Keratinocyte (primary cell): ENCODE data around the gene LEAP2. TPM values are rescaled to one million over a fixed set of nuclear protein-coding genes. Genes with fewer than 3 reads are reported as not detected.

Experiments used
- DNase-seq: peaks from one replicate; pipeline ENCODE4 v3.0.0-alpha.2; 2011; ENCODE audit warnings: low read depth, missing footprints, low spot score
- FAIRE-seq: peaks from 2 replicates; lab custom pipeline; 2011; peaks lifted over from hg19 to GRCh38; lab: Jason Lieb, UNC
- H2AFZ ChIP-seq: 2 replicates; pipeline ENCODE4 v1.6.0; 2012; ENCODE audit warnings: low read length, control low read depth, inconsistent platforms; ENCODE audit not compliant: control insufficient read depth
- H3K27ac ChIP-seq: 2 replicates; pipeline ENCODE4 v1.5.1; 2011; ENCODE audit warnings: low read length; ENCODE audit not compliant: control insufficient read depth, insufficient read depth
- H3K27me3 ChIP-seq: 3 replicates; pipeline ENCODE4 v1.6.0; 2011; ENCODE audit warnings: low read length; ENCODE audit not compliant: control insufficient read depth, insufficient read depth; ENCODE audit errors: extremely low read depth
- H3K36me3 ChIP-seq, 2 experiments: 2 replicates in 1 of 2; 3 replicates in 1 of 2; pipeline ENCODE4 v1.5.1; 2011; ENCODE audit warnings: low read length in 2 of 2, mild to moderate bottlenecking in 1 of 2; ENCODE audit not compliant: control insufficient read depth in 2 of 2, insufficient read depth in 2 of 2; ENCODE audit errors: extremely low read depth in 1 of 2
- H3K4me1 ChIP-seq: 3 replicates; pipeline ENCODE4 v1.5.1; 2011; ENCODE audit warnings: low read length; ENCODE audit not compliant: control insufficient read depth, insufficient read depth; ENCODE audit errors: extremely low read depth
- H3K4me2 ChIP-seq: 3 replicates; pipeline ENCODE4 v1.6.0; 2011; ENCODE audit warnings: low read depth, low read length; ENCODE audit not compliant: control insufficient read depth, insufficient read depth; ENCODE audit errors: extremely low read depth
- H3K4me3 ChIP-seq, 3 experiments: fragments of 200-600 bp in 1 of 3; sonication (generic) in 1 of 3; 2 replicates in 2 of 3; 3 replicates in 1 of 3; pipeline ENCODE4 v1.5.1; 2011 to 2016; ENCODE audit warnings: low read length in 3 of 3, mild to moderate bottlenecking in 3 of 3, control low read depth in 2 of 3, inconsistent platforms in 1 of 3, low read depth in 1 of 3, mixed read lengths in 1 of 3, mixed run types in 1 of 3, moderate library complexity in 1 of 3; ENCODE audit not compliant: control insufficient read depth in 2 of 3, insufficient read depth in 2 of 3; ENCODE audit errors: extremely low read depth in 1 of 3
- H3K79me2 ChIP-seq: 2 replicates; pipeline ENCODE4 v1.6.0; 2012; ENCODE audit warnings: low read length; ENCODE audit not compliant: control insufficient read depth, insufficient read depth
- H3K9ac ChIP-seq: 3 replicates; pipeline ENCODE4 v1.6.0; 2011; ENCODE audit warnings: low read length; ENCODE audit not compliant: control insufficient read depth, insufficient read depth; ENCODE audit errors: extremely low read depth
- H3K9me1 ChIP-seq: 3 replicates; pipeline ENCODE4 v1.6.0; 2011; ENCODE audit warnings: low read length; ENCODE audit not compliant: control insufficient read depth, insufficient read depth; ENCODE audit errors: extremely low read depth
- H3K9me3 ChIP-seq: 2 replicates; pipeline ENCODE4 v1.5.1; 2012; ENCODE audit warnings: low read depth, low read length; ENCODE audit not compliant: control insufficient read depth
- H4K20me1 ChIP-seq: 3 replicates; pipeline ENCODE4 v1.6.0; 2011; ENCODE audit warnings: low read length; ENCODE audit not compliant: control insufficient read depth, insufficient read depth; ENCODE audit errors: extremely low read depth
- CTCF ChIP-seq, 3 experiments: IDR thresholded peaks in 1 of 3; conservative IDR thresholded peaks in 1 of 3; optimal IDR thresholded peaks in 1 of 3; 2 replicates in 2 of 3; 3 replicates in 1 of 3; pipeline versions ENCODE3 to v1.5.1; 2011; ENCODE audit warnings: low read length in 3 of 3, mild to moderate bottlenecking in 3 of 3, moderate library complexity in 2 of 3, control low read depth in 1 of 3, inconsistent platforms in 1 of 3; ENCODE audit not compliant: insufficient read depth in 2 of 3; ENCODE audit errors: extremely low read depth in 1 of 3
- EZH2 ChIP-seq: IDR thresholded peaks from one replicate; pipeline ENCODE4 v1.6.1; 2012; ENCODE audit warnings: inconsistent platforms, mild to moderate bottlenecking, low read length, moderate library complexity
- dilution Hi-C: fragments of 300-500 bp; cut with MboI; formaldehyde crosslinking; loops from one replicate; pipeline ENCODE4 v1.7.0; 2020; ENCODE audit warnings: low sequenced_read_pairs; ENCODE audit not compliant: extremely low pct_ligation_motif_present
- polyA plus RNA-seq, 5 experiments: library from polyadenylated mRNA; depleted of rRNA in 3 of 5; stranded (reverse) in 3 of 5; stranded (forward) in 1 of 5; unstranded in 1 of 5; fragments of >200 nt; gene quantifications; 1 replicate in 1 of 5; 2 replicates in 3 of 5; 3 replicates in 1 of 5; pipeline versions ENCODE4 v1.2.1 to v1.2.3, GENCODE V29; 2011 to 2012; ENCODE audit warnings: missing spikeins in 2 of 5, low read depth in 1 of 5, low replicate concordance in 1 of 5

Gene LEAP2
- polyA plus RNA-seq, 1 donor (not counting 4 experiments of a cell fraction or from before 2014, with no cell fraction given), result 1.2 TPM

GRCh38 chr5:132832612-132833011, 40.9 kb upstream of the LEAP2 start:
- no peaks in the 10 kb centered on the region for H3K4me1 ChIP-seq
- H3K27ac ChIP-seq, result no peak overlapping the region
- H3K27me3 ChIP-seq, result peaks cover 4% of the 10 kb centered on the region
- H3K4me2 ChIP-seq, result no peak overlapping the region
- no peaks in the 10 kb centered on the region for H3K9me3 ChIP-seq
- no peak overlapping the region for H2AFZ ChIP-seq
- no peaks in the 10 kb centered on the region for H4K20me1 ChIP-seq
- DNase-seq (no peak), FAIRE-seq (no peak)
- no peak for TF ChIP-seq CTCF (optimal IDR thresholded peaks at IDR 0.05 in 1 of 3, IDR thresholded peaks at IDR 0.05 in 1 of 3, conservative IDR thresholded peaks at IDR 0.05 in 1 of 3; ENCODE audit: extremely low read depth in 1 of 3, insufficient read depth in 2 of 3, low read length in 3 of 3)
- TF ChIP-seq EZH2, result no peak
- no peaks in the 10 kb centered on the region for H3K79me2 ChIP-seq
- no peaks in the 10 kb centered on the region for H3K9me1 ChIP-seq
- H3K9ac ChIP-seq, result no peak overlapping the region
- H3K4me3 ChIP-seq, result no peak overlapping the region
- dilution Hi-C loops, result no loop called here
- no peaks in the 10 kb centered on the region for H3K36me3 ChIP-seq

- no peaks in the 10 kb centered on the region for H3K36me3 ChIP-seq
- H2AFZ ChIP-seq, result no peak overlapping the region
- H3K9ac ChIP-seq, result no peak overlapping the region
- no peaks in the 10 kb centered on the region for H3K9me1 ChIP-seq
- no peaks in the 10 kb centered on the region for H3K79me2 ChIP-seq
- no peak for TF ChIP-seq EZH2
- no peak for TF ChIP-seq CTCF (optimal IDR thresholded peaks at IDR 0.05 in 1 of 3, IDR thresholded peaks at IDR 0.05 in 1 of 3, conservative IDR thresholded peaks at IDR 0.05 in 1 of 3; ENCODE audit: extremely low read depth in 1 of 3, insufficient read depth in 2 of 3, low read length in 3 of 3)
- H3K9me3 ChIP-seq, result no peaks in the 10 kb centered on the region
- peaks cover 4% of the 10 kb centered on the region for H3K27me3 ChIP-seq
- FAIRE-seq, result no peak
- H3K27ac ChIP-seq, result no peak overlapping the region
- no peak overlapping the region for H3K4me2 ChIP-seq
- no peaks in the 10 kb centered on the region for H4K20me1 ChIP-seq
- H3K4me3 ChIP-seq, result no peak overlapping the region
- dilution Hi-C loops, result no loop called here
- H3K4me1 ChIP-seq, result no peaks in the 10 kb centered on the region
- no peak for DNase-seq
Observed at GRCh38 chr5:132834057-132834456, 39.4 kb upstream of the LEAP2 start.
